Inflammatory macrophage (primary cell): Measurements from ENCODE around the gene BACE1.

Experiments
- DNase-seq, 2 donors: peaks; one replicate each; pipeline ENCODE4 v3.0.0-alpha.2; 2020 to 2022

The BACE1 gene

DNA sequence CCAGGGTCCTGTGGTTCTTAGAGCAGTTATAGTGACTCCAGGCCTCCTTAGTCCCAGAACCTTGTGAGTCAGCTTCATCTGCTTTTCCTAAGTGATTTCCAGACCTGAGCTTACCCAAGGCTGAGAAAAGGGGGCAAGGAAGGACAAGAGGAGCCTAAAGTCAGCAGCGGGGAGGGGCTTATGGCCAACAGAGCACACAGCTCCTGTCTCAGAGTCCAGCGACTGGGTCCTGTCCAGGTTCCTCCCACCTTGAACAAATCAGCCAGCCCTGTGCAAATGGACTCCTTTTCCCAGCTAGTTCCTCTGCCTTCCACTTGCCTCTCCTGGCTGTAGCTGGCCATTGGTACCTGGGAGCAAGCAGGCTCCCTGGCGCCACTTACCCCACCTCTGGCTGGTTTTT lies 10.9 kb downstream of the BACE1 start:
- DNase-seq, result no peak

DNA sequence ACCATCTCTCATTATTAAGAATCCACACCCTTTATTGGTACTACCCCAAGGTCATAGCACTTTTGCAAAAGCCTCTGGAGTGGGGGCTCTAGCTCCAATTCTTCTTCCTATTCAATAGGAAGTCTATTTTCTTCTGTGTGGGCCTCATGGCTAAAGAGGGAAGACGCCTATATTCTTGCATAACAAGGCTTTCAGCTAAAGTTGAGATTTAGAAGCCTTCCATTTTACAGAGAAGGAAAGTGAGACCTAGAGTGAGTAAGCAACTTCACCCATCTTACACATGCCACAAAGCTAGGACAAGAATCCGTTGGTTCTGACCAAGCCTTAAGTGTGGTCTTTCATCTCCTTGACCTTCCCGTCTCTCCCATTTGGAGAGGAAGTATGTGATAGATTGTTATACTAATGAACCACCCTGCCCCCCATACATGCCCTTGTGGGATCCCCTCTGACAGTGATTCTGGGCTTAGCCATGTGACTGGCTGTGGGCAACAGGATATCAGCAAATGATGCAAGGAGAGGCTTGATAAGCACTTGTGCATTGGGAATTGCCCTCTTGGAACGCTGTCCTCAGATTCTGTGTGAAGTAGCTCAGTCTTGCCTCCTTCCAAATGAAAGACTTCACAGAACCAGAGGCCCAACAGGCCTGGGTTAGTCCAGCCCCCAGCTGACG lies 12.3 kb downstream of the BACE1 start:
- DNase-seq, result peak; percentile 48 to 58

DNA sequence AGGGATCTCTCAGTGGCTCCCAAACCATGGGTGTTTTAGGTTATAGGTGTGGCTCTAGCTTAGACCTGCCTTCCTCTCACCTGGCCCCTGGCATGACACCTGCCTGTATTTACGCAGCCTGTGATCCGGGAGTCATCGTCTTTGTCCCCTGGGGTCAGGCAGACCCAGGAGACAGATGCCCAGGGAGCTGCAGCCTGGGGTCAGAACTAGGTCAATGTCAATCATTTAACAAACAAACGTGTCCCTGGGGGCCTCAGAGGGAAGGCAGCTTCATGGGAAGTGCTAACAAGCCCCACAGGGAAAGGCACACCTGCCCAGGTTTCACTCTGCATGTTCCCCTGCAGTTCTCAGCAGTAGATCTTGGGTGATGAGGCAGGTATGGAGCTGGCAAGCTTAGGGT lies 13.0 kb downstream of the BACE1 start:
- no peak for DNase-seq

DNA sequence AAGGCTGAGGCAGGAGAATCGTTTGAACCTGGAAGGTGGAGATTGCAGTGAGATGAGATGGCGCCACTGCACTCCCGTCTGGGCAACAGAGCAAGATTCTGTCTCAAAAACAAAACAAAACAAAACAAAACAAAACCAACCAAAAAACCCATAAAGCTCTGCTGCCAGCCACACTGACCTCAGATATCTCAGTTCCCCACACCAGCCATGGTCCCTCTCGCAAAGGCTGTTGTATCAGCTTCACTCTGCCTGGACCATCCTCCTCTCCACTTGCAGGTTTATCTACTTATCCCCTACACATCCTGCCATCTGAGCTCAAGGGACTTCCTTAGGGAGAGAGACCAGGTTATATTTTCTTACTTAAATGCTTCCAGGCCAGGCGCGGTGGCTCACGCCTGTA lies 13.8 kb downstream of the BACE1 start:
- no peak for DNase-seq

DNA sequence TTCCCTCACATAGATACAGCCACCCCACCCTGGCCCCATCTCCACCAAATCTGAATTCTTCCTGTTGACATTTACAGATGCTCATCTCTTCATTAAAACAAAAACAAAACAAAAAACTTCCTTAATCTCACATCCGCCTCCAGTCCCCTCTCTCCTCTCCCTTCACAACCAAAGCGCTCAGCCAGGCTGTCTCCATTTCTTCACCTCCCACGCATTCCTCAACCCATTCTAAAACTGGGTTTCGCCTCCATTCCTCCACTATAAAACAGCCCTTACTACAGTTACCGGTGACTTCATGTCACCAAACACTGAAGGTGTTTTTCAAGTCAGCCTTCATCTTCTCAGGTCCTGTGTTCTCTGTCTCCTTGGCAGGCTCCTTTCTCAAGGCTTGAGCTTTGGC lies 15.3 kb downstream of the BACE1 start:
- DNase-seq, result peak in 1 of 2 donors; percentile 12

DNA sequence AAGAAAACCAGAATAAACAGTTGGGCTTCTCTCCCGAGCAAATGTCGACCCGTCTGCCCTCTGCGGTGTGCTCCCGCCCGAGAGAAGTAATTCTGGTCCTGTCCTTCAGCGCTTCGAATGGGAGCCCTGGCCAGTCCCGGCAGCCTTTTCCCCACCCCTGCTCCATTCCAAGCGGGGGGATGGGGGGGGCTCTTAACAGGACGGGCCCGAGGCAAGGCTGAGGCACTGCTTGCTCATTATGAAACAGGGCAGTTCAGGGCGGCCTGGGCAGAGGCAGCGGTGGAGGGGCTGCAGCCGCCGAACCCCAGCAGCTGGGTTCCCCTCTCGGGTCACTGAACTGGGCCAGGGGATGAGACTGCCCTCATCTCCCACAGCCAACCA lies 15.8 kb downstream of the BACE1 start:
- DNase-seq, result no peak

DNA sequence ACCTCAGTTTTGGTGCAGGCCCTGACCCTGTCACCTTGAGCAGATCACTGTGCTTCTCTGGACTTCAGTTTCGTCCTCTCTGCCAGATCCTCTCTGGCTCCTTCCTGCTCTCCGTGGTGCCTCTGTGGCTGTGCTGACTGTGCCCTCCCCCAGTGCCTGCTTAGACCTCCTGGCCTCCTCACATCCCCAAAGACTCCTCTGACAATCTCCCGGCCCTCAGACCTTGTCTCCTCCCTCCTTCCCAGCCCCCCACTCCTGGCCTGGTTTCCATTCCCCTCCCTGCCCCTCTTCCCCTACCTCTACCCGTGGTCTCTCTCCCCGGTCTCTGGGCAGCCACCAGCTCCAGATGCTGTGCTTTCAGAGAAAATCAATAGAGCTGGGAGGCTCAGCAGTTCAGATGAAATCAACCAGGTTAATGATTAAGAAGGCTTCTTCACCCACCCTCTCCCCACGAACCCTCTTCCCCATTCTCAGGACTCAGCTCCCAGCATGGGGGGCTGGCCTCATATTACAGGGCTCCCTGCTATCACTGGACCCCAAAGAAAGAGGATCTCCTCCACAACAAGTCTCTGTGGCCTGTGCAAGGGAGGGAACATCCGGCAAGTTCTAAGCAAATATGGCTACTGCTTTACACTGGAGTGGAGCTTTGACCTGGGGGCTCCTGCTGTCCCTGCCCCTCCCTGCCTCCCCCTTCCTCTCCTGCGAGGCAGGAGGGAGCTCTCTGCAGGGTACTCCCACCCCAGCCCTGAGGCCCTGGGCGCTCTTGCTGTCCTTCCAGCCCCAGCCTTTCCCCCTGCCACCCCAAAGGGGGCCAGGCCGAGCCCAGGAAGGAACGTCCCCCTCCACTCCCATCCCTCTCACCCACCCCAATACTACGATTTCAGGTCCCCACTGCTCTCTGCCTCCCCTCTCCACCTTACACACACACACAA lies 16.4 kb downstream of the BACE1 start:
- DNase-seq, result no peak

DNA sequence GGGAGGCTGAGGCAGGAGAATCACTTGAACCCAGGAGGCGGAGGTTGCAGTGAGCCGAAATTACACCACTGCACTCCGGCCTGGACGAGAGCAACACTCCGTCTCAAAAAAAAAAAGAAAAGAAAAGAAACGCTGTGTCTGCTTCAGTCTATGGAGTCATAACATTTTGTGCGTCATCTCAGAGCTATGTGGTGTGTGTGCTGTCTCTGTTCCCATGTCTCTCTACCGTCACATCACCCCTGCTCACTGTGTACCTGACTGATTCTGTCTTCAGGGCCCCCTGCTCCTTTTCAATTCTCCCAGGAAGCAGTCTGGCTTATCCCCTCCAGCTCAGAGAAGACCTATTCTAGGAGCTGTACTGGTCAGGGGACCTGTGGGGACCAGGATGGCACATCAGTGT lies 17.9 kb downstream of the BACE1 start:
- DNase-seq, result no peak

DNA sequence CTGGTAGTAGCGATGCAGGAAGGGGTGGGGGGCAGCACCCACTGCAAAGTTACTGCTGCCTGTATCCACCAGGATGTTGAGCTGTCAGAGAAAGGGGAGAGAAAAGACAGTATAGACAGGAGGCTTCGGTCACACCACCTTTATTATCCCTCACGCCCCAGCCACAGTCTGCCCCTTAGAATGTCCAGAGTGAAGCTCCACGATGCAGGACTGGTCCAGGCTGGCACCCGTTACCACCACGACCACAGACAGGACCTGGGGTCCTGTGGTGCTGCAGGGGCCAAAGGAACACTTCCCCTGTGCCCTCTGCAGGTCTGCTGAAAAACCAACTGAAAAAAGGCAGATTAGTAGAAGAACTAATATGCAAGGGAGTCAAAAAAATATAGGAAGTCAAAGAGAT lies 19.2 kb downstream of the BACE1 start:
- DNase-seq, result no peak

DNA sequence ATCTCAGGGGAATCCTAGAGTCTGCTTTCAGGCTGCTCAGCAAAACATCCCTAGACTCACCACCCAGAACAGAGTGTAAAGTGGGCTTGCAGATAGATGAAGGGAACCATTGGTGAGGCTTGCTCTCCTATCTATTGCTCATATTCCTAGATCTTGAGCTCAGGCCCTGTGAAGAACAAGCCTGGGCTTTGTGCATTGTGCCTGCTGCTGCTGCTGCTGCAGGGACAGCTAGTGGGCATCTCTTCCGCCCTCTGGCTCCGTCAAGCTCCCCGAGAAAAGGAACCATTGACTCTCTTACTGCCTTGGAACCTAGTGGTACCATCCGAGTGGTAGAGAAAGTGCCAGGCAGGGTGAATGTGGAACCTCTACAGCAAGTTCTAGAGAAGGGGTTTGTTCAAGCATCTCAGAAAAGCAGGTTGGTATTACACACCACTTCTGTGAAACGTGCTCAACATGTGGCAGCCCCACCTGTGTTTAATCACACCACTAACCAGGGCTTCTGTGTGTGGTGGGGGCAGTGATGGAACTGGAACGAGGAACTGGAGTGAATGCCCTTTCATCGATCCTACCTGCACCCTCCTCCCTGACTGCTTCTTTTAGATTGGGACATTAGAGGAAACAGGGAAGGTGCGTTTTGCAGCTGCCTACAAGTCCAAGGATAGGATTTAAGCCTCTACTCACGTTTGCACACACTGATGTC lies 20.5 kb downstream of the BACE1 start:
- DNase-seq, result no peak

DNA sequence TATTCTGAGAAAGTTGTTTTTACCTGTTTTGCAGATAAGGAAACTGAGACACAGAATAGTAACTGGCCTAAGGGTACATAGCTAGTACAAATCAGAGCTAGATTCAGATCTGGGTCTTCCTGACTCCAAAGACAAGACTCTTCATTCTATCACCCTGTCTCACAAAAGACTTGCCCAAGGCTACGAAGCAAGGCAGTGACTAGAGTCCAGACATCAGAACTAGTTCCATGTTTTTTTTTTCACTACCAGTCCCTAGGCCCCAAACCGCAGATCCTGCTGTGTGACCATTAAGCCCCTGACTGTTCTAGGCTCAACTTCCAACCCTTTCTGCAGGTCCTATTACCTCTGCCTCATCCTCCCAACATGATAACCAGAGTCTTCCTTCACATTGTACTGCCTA lies 23.4 kb downstream of the BACE1 start:
- no peak for DNase-seq

DNA sequence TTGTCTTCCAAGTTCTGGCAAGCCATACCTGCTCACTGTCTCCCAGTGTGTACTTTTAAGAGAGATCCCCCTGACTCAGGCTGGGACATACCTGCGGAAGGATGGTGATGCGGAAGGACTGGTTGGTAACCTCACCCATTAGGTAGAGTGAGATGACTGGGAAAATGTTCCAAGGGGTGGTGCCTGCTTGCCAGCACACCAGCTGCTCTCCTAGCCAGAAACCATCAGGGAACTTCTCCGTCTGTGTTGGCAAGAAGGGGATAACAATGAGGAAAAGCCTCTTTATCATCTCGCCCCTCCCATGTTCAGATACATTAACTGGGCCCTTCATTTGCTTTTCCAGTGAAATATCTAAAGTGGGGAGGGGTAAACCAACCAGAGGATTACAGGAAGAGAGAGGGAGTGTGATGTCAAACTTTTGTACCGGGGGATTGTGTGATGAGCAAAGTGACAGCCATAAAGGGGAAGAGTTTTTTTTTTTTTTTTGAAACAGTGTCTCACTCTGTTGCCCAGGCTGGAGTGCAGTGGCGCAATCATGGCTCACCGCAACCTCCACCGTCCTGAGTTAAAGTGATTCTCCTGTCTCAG lies 25.2 kb downstream of the BACE1 start, which contains the start of gene BACE1-AS:
Gene BACE1-AS, plus strand, starts transcription at position 538 of the 588 bp plus-strand sequence.
- DNase-seq, result no peak

DNA sequence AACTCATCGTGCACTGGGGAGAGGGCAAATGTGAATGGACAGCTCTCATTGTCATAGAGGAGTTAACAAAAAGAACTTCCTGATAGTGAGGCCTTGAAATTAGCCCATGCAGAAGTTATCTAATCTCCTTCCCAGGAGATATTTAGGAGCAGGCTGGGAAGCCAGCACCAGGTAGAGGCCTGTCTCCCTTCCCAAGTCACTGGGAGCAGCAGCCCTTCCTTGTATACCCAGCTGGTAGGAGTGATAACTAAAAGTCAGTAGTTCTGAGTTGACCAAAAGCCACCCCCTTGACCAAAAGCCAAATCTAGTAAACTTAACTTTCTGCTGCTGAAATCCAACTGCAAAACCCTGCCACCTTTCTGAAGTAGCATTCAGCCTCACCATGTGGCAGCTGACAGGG lies 26.3 kb downstream of the BACE1 start:
- DNase-seq, result no peak

DNA sequence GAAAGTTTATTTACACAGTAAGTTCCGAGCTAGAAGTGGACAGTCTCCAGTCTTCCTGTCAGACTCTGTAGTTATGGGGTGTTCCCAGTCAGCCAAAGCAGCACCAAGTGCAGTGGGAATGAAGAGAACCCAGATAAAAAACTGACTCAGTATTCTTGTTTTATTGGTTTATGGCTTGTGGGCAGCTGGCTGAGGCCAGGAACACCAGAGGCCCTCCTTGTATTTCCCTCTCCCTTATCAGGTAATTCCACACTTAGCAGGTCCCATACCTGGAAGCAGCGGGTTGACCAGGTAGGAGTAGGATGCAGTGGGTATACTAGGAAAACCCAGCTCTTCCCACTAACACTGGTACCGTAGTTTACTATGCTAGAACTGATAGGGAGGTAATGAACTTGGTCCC lies 28.4 kb downstream of the BACE1 start:
- DNase-seq, result no peak

DNA sequence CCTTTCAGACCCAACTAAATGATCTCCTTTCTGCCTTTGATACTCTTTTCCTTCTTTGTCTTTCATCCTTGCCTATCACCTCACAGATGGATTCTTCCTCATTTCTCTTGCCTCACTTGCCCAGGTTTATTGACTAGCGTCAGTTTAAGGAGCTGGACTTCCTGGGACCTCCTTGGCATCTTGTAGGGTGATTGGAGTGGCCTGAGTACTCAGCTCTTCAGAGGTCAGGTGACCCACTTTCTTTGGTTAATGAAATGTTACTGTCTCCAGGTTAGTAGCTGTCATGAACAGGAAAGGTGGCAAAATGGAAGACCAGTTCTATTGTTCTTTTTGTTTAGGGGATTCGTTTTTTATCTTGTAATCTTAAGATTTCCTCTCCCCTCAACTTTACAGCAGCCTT lies 29.5 kb downstream of the BACE1 start:
- DNase-seq, result no peak

DNA sequence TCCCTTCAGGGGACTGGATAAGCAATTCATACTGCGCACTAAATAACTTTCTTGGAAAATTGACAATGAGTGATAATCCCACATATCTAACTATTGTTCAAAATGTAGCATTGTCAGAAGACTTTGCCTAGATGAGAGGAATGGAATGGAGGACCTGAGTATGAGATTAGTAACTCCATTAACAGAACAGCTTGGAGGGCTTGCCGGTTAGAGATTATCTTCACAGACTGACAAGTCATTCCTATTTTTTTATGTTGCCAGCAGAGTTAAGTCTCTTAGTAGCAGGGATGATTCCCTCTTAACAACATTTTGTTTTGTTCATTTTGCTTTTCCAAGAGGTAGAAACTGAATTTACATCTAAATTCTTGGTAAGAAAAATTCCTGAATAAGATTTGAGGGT lies 32.0 kb downstream of the BACE1 start:
- DNase-seq, result no peak

DNA sequence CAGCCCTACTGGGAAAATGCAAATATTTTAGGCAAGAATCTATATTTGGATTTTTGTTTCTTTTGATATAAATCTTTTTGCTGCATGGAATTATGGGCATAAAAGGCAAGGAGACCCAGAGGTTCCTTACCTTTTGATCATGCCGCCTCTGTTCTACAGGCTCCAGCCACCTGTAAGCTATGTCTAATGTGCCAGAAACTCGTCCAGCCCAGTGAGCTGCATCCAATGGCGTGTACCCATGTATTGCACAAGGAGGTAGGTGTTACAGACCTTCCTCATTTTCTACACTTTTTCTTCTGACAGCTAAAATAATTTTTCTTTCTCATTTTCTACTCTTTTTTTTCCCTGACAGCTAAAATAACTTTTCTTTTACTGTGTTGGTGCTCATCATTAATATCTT lies 33.1 kb downstream of the BACE1 start:
- DNase-seq, result no peak

DNA sequence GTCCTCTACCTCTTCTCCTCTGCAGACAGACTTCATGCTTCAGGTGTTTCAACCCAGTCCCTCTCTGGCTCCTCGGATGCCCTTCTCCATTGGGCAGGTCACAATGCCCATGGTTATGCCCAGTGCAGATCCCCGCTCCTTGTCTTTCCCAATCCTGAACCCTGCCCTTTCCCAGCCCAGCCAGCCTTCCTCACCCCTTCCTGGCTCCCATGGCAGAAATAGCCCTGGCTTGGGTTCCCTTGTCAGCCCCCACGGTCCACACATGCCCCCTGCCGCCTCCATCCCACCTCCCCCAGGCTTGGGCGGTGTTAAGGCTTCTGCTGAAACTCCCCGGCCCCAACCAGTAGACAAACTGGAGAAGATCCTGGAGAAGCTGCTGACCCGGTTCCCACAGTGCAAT lies 34.2 kb downstream of the BACE1 start:
- no peak for DNase-seq

DNA sequence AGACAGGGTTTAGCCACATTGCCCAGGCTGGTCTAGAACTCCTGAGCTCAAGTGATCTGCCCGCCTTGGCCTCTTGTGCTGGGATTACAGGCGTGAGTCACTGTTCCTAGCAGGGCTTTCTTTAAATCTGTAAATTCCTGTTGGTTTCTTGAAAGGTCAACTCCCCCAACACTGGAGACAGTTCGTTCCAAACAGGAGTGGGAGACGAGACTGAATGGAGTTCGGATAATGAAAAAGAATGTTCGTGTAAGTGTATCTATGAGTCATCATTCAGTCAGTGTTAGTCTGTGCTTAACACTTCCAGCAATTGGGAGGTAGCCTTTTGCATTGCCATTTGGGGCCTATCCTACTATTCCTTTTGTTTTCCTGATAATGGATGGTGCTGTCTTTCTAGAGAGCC lies 34.9 kb downstream of the BACE1 start:
- no peak for DNase-seq

DNA sequence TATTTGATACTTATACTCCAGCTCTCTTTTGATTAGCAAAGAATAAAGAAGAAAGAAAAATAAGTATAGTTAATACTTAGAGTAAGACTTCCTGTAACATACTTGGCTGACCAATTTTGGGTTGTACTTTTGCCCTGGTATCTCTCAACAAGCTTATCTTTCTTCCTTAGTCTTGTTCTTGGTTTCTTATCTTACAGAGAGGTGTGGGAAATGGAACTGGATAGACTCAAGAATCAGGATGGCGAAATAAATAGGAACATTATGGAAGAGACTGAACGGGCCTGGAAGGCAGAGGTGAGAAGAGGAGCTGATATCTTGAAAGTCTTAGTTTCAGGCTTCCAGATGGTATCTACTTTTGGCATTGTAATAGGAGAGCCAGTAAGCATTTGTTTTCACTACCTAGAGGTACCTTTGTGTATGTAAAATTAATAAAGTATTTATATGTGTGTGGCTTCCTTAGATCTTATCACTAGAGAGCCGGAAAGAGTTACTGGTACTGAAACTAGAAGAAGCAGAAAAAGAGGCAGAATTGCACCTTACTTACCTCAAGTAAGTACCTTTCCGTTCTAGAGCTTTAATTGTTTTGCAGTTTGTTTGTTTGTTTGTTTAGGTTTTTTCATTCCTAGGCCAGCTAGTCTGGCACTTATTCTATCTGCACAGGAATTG lies 36.2 kb downstream of the BACE1 start:
- no peak for DNase-seq

DNA sequence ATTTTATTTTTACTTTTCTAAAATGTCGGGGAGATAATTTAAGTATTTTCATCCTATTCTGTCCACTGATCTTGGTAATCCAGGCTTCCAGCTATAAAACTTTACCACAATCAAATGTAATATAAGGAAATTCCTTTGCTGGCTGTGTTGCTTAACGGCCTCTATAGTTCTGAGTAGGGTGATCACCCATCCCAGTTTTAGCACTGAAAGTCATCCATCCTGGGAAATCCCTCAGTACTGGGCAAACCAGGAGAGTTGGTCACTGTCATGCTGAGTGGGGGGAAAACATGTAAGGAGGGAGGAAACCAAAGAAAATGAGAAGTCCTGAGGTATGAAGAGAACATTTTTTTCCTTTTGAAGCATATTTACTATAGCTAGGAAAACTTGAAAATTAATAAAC lies 37.7 kb downstream of the BACE1 start:
- no peak for DNase-seq

DNA sequence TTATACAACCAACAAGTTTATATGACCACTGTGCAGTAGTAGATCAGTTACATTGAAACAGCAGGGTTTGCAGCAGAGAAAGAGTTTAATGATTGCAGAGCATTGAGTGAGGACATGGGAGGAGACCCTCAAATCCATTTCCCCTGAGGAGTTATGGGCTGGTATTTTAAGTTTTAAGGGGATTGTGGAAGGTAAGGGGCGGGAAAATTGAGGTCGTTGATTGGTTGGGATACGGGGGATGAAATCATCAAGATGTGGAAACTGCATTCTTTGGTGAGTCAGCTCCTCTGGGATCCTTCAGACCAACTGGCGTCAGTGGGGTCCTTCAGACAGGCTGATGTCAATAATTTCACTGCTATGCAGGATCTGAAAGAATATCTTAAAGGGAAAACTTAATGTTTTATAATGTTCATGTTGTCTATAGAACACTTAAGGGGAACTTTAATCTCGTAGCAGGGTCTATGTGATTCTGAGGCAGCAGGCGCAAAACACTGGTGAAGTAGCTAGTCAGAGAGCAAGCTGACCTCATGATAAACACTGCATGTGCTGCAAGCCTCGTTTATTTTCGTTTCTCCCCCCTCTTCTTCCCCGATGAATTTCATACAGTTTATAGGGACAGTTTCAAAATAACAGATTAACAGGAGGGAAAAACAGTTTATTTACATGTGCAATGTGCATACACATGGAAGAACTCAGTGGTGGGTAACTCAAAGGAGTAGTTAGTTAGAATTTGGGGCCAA lies 42.3 kb downstream of the BACE1 start:
- no peak for DNase-seq
